Hematopoietic multipotent progenitor cell (in vitro differentiated cells): Measurements from ENCODE around the gene CGN. TPM values are rescaled to one million over a fixed set of nuclear protein-coding genes. Genes with fewer than 3 reads are reported as not detected.
"Not testable (repeated sequence)": the region's sequence is repeated elsewhere in the genome, so short reads cannot be mapped to it uniquely, and the experiment has no call there.

Source experiments
- DNase-seq, 3 donors: peaks; one replicate each; pipeline ENCODE4 v3.0.0-alpha.2; 2011 to 2015; ENCODE audit warnings: low read depth in 2 of 3, low spot score in 2 of 3
- total RNA-seq: library from RNA; depleted of rRNA; stranded (reverse); fragments of >200 nt; gene quantifications from one replicate; pipeline ENCODE4 v1.2.3, GENCODE V29; 2012

Gene CGN
- total RNA-seq, 1 donor, result 0.81 TPM

DNA sequence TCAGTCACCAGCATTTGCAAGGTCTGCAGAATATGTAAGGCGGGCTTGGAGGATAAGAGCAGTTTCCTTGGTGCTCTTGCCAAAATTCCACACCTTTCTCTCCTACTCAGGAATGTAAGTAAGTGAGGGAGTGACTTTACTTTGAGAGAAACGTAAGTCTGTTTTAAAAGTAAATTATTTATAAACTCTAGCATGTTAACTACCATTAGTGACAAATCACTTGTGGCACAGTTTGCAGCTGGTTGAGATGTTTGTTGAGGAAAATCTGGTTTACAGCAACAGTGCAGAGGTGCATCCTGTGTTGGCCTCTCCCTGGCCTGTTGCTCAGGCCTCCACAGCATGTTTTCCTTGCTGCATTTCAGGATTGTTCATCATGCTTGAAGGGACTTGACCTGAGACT lies 8.5 kb downstream of the CGN start:
- no peak for DNase-seq

DNA sequence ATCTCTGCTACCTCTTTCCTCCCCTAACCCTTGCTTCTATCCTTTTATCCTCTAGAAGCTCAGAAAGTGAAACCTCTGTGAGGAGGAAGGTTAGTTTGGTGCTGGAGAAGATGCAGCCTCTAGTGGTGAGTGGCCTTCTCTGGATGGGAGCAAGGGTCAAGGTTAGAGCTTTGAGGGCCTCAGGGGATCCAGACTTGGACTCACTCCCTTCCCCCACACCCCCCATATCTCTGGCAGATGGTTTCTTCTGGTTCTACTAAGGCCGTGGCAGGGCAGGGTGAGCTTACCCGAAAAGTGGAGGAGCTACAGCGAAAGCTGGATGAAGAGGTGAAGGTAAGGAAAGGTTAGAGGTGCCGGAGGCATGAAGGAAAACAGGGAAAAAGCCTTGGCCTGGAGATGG lies 9.2 kb downstream of the CGN start:
- no peak for DNase-seq

DNA sequence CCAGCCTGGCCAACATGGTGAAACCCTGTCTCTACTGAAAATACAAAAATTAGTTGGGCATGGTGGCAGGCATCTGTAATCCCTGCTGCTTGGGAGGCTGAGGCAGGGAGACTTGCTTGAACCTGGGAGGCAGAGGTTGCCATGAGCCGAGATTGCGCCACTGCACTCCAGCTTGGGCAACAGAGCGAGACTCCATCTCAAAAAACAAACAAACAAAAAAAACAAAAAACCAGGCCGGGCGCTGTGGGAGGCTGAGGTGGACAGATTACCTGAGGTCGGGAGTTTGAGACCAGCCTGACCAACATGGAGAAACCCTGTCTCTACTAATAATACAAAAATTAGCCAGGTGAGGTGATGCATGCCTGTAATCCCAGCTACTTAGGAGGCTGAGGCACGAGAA lies 11.2 kb downstream of the CGN start:
- DNase-seq, result not testable (repeated sequence)

DNA sequence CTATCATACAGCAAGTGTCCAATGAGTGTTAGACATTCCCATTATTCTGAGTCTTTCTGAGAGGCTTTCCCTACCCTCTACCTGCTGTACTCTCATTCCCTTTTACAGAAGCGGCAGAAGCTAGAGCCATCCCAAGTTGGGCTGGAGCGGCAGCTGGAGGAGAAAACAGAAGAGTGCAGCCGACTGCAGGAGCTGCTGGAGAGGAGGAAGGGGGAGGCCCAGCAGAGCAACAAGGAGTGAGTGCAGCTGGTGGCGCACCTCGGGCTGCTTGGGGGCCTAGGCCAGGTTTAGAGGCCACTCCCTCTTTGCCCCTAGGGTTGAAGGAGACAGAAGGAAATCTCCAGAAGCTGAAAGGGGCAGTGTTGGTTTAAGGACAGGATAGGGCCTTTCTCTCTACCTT lies 12.1 kb downstream of the CGN start:
- DNase-seq, result no peak

DNA sequence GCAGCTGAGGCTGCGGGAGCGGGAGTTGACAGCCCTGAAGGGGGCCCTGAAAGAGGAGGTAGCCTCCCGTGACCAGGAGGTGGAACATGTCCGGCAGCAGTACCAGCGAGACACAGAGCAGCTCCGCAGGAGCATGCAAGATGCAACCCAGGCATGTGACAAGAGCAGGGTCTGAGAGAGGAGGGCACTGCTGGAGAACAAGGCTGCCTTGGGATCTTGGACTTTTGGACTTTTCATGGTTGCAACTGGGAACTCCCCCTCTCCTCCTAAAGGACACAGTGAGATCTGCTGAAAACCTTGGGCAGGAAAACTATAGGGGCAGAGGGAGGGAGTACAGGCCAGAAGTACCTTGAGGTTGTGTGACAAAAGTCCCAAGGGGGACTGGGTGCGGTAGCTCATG lies 13.5 kb downstream of the CGN start:
- no peak for DNase-seq

DNA sequence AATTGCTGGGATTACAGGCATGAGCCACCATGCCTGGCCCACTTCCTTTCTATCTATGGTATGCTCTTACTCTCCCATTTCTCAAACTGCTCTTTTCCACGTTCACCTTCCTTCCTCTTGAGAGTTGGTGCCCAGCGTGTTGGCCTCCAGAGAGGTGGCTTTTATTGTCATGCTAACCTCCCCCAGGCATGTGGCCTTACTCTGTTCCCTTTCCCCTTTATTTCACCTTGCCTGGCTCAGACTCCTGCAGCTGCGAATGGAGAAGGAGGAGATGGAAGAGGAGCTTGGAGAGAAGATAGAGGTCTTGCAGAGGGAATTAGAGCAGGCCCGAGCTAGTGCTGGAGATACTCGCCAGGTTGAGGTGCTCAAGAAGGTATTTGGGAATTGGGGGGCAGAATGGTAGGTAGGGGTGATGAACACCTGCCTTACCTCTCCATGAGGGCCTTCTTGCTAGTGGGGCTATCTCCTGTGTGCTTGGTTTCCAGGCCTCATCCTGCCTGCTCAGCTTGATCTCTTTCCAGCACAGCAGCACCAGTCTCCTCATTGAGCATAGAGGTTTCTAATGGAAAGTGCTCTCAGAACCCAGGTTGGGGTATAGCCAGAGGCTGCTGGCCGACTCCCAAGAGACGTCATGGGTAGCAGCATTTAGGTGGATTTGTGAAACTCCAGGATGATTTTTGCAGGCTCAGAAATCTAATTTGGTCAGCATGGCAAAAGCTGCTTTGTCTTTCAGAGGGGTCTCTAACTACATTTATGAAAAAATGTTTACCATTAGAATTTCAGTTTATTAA lies 15.7 kb downstream of the CGN start:
- DNase-seq, result no peak

DNA sequence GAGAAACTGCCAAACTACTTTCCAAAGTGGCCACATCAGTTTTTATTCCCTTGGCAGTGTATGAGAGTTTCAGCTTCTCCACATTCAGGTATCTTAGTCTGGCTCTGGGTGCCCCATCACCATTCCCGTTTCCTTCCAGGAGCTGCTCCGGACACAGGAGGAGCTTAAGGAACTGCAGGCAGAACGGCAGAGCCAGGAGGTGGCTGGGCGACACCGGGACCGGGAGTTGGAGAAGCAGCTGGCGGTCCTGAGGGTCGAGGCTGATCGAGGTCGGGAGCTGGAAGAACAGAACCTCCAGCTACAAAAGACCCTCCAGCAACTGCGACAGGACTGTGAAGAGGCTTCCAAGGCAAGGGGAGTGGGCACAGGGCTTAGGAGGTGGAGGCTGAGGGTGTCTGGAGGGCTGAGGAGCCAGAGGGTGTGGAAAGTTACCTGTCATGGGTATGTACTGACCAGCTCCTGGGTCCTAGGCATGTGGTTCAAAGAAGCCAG lies 18.1 kb downstream of the CGN start:
- DNase-seq, result no peak

DNA sequence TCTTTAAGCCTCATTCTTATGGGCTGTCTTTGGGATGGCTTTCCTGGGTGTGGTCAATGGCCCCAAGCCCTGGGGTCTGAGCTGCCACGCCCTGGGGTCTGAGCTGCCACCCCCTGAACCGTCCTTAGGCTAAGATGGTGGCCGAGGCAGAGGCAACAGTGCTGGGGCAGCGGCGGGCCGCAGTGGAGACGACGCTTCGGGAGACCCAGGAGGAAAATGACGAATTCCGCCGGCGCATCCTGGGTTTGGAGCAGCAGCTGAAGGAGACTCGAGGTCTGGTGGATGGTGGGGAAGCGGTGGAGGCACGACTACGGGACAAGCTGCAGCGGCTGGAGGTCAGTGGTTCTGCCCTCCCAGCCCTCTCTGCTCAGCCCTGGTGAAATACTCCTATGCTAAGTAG lies 18.6 kb downstream of the CGN start:
- no peak for DNase-seq

DNA sequence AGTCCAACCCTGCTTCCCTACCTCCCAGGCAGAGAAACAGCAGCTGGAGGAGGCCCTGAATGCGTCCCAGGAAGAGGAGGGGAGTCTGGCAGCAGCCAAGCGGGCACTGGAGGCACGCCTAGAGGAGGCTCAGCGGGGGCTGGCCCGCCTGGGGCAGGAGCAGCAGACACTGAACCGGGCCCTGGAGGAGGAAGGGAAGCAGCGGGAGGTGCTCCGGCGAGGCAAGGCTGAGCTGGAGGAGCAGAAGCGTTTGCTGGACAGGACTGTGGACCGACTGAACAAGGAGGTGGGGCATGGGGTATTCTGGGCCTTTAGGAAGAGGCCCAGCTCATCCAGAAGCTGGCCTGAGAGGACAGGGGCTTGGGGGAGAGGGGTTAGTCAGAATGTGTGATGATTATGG lies 19.3 kb downstream of the CGN start:
- no peak for DNase-seq

DNA sequence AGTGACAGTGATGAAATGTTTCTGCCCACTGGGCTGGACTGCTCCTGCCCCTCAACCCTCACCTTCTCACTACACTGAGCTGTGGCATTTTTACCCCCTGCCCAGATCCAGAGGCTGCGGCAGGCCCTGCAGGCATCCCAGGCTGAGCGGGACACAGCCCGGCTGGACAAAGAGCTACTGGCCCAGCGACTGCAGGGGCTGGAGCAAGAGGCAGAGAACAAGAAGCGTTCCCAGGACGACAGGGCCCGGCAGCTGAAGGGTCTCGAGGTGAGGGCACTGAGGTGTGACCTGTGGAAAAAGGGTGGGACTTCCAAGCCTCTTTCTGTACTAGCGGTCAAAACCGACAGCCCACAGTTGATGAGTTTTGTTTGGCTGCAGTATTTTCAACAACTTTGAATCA lies 22.7 kb downstream of the CGN start:
- DNase-seq, result no peak

DNA sequence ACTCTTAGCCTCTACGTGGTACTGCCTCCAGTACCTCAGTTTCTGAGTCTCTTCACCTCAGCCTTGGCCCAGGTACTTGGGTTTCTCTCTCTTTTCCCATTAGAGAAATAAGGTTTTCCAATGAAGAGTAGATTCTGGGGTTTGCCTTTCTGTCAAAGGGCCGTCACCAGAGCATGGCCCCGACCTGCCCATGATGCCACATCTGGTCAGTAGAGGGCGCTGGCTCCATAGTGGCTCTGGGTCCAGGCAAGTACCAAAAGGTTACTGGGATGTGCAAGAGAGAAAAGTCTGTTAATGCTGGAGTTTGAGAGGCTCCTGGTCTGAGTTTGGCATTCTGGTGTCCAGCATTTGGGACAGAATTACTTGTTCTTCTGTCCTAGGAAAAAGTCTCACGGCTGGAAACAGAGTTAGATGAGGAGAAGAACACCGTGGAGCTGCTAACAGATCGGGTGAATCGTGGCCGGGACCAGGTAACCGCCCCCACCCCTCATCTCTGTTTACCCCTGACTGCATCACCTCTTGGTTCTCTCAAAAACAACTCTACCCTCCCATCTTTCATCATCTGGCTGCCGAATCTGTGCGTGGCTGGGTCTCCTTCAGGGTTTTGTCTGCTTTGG lies 23.6 kb downstream of the CGN start:
- DNase-seq, result peak; percentile 55 to 81 (median 62)

DNA sequence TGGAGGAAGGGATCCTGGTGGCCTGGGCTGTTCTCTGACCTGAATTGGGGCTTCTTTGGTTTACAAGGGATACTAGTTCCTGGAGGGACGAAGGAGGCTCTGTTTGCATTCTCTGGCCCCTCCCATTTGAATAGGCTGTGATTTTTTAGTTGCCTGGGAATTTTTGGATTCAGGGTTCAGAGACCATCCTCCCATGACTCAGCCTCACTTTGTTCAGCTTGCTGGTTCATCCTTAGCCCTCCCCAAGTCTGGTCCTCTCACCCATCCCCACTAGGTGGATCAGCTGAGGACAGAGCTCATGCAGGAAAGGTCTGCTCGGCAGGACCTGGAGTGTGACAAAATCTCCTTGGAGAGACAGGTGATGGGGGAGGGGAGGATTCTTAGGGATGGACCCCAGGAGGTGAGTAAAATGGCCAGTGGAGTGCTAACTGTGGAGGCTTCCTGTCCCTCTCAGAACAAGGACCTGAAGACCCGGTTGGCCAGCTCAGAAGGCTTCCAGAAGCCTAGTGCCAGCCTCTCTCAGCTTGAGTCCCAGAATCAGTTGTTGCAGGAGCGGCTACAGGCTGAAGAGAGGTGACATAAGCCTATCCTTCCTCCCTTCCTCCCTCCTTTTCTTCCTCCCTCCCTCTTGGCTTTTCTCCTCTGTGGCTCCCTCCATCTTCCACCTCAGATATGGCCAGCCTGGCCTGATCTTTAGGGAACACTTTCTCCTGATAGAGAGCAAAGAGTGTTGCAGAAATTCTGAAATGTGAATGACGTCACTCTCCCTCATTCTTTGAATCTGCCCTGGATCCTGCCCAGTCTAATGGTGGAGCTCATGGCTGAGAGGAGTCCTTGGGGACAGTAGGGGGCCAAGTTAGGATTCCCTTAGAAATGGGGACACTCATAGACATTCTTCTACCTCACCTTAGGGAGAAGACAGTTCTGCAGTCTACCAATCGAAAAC lies 24.4 kb downstream of the CGN start:
- DNase-seq, result no peak

DNA sequence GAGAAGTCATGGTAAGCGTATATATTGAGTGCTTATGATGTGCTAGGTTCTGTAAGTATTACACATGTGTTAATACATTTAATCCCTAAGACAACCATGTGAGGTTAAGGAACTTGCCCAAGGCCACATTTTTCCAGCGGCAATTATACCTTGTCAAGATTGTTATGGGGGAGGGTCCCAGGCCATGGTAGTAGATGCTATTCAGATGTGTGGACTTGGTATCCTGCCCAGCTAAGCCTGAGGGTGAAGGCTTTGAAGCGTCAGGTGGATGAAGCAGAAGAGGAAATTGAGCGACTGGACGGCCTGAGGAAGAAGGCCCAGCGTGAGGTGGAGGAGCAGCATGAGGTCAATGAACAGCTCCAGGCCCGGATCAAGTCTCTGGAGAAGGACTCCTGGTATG lies 25.3 kb downstream of the CGN start:
- DNase-seq, result no peak

DNA sequence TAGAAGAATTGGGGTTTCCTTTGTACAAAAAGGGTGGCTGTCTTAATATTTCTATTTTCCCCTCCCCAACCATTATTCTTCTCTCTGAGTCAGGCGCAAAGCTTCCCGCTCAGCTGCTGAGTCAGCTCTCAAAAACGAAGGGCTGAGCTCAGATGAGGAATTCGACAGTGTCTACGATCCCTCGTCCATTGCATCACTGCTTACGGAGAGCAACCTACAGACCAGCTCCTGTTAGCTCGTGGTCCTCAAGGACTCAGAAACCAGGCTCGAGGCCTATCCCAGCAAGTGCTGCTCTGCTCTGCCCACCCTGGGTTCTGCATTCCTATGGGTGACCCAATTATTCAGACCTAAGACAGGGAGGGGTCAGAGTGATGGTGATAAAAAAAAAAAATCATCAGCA lies 25.9 kb downstream of the CGN start:
- no peak for DNase-seq

DNA sequence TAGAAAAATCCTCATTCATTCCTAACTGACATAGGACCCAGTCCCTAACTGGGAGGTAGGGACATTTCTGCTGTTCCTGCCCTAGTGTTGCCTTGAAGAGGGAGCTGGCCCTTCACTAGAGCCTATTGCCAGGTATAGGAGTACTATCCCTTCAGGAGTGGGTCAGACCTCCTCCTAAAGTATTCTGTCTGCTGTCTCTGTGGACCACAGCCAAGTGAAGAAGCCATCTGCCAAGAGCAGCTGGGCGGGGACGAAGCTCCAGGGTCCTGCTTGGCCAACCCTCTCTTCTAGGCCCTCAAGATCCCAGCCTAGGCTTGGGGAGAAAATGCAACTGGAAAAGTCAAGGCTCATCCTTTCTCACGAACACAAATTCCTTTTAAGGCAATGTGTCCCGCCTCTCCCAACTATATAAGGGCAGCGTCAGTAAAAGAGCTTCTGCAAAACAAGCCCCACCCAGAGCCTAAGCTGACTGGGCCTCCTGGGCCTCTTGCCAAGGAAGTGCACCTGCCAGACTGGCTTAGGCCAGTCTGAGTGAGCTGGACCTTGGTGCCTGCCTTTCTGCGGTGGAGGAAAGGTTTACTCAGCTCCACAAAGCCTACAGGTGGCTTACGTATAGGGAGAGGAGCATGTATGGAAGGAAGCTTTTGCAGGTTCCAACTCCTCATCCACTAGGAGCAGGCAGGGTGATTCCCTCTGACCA lies 28.3 kb downstream of the CGN start:
- DNase-seq, result peak in 2 of 3 donors; percentile 79

DNA sequence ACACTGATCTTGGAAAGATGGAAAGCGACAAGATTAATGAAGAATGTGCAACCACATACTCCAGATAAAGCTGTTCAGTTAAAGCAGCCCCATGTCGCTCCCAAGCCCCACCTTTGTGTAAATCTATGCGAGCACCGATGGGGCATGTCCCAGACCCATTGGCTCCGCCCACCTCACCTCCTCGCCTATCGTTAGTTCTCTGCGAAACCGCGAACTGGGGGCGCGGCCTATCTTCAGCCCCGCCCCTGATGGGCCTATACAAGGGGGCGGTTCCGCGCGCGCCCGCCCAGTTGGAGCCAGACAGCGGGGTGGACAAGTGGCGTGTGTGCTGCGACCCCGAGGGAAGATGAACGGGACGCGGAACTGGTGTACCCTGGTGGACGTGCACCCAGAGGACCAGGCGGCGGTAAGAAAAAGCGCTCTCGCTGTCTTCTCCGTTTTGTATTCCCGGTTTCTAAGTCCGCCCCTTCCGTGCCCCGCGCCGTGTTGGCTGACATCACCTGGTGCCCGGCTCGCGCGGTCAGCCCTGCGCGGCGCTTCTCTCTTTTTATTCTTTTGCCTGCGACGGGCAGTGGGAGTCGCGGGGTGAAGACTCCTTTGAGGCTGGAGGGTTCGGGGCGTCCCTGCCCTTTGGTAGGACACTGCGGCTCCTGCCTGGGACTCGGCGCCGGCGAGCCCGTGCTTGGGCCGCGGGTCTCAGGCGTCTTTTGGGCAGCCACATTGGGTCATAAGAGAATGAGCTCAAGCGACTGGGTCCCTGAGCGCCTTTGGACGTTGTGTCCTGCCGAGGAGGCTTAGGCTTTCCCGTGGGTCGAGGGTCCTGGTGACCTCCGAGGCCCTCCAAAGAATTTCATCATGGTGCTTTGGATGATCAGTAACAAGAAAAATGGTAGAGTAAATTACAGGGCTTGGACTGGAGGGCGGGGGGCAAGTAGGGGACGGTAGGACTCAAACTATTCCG lies 29.1 kb downstream of the CGN start, which contains the start of gene TUFT1:
TUFT1 (plus strand) TSS at position 289 of the 961 bp plus-strand sequence; CDS start at position 347, 58 bp downstream.
- DNase-seq, result peak; percentile 80 to 97 (median 94)

DNA sequence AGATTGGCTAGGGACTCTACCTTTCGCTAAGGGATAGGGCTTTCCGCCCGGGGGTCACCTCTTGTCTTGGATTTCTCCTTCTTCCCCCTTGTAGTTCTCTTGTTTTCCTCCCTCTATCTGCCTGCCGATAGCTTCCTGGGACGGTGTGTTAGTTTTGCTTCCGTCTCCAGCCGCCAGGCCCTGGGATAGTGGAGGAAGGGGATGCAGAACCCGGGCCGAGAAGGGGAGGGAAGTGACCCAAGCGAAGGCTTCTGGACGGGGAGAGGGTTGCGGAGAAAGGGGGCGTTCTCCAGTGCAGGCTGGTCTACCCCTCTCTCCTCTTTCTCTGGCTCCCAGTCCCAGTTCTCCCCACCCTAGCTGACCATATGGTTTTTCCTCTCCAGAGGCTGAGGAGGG lies 29.8 kb downstream of the CGN start:
- peak in 1 of 3 donors; percentile 9 for DNase-seq

DNA sequence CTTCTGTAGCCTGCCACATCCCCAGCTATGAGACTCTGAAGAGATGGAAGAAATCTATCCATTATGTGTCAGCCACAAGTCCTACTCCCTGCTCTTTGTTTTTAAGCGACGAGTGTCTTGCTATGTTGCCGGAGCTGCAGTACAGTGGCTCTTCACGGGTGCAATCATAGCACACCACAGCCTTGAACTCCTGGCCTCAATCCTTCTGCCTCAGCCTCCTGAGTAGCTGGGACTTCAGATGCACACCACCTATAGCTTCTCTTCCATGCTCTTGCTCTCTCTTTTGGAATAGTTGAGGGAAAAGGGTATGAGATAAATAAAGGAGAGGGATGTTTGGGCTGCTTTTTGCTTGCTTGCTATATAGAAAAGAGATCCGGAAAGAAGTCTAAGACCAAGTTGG lies 30.6 kb downstream of the CGN start:
- no peak for DNase-seq

DNA sequence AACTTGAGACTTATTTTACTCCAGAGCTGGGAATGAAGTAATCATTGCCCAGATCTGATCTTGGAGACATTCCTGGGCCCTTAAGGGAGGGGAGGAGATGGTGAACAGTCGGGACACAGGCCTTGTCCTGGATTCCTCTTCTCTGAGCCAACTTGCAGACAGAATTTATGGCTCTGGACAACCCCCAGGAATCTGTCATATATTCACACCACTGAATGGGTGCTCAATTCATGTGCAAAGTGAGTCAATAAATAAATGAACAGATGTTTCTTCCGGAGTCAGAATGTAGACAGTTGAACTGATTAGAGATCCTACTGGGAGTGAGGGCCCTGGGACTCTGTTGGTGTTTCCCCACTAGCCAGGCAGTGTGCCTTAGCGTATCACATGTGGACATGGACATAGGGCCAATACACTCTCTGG lies 31.5 kb downstream of the CGN start:
- DNase-seq, result no peak
